GM19395 (cell line): ENCODE measurements around the gene ASB18.
"Not testable (repeated sequence)": the region's sequence is repeated elsewhere in the genome, so short reads cannot be mapped to it uniquely, and the experiment has no call there.

Source experiments
- ATAC-seq: cut with Tn5 transposase; IDR thresholded peaks from one replicate; pipeline ENCODE4 v1.9.1; 2021; ENCODE audit warnings: mild to moderate bottlenecking, moderate library complexity; ENCODE audit not compliant: unreplicated experiment

Gene ASB18

GRCh38 chr2:236286873-236287545 is 22.8 kb upstream of the ASB18 start:
- ATAC-seq: no peak

GRCh38 chr2:236284208-236284607 is 20.0 kb upstream of the ASB18 start:
- ATAC-seq: no peak

GRCh38 chr2:236282406-236282805 is 18.2 kb upstream of the ASB18 start:
- no peak for ATAC-seq

GRCh38 chr2:236281423-236281822 is 17.2 kb upstream of the ASB18 start:
- ATAC-seq: no peak

GRCh38 chr2:236273126-236273525 is 8.9 kb upstream of the ASB18 start:
- ATAC-seq: no peak

GRCh38 chr2:236271851-236272250 is 7.6 kb upstream of the ASB18 start:
- no peak for ATAC-seq

- not testable (repeated sequence) for ATAC-seq
Measured at GRCh38 chr2:236269876-236270275, 5.7 kb upstream of the ASB18 start.

GRCh38 chr2:236265675-236266074 is 1.5 kb upstream of the ASB18 start:
- ATAC-seq: no peak

GRCh38 chr2:236262238-236262637 is 2.0 kb downstream of the ASB18 start:
- ATAC-seq: no peak

- no peak for ATAC-seq
Measured at GRCh38 chr2:236261452-236261851, 2.8 kb downstream of the ASB18 start.

- ATAC-seq: no peak
Measured at GRCh38 chr2:236259371-236259770, 4.8 kb downstream of the ASB18 start.

- no peak for ATAC-seq
Measured at GRCh38 chr2:236257575-236257974, 6.6 kb downstream of the ASB18 start.

- no peak for ATAC-seq
Measured at GRCh38 chr2:236257136-236257535, 7.1 kb downstream of the ASB18 start.

- no peak for ATAC-seq
Measured at GRCh38 chr2:236256366-236256985, 7.7 kb downstream of the ASB18 start.

GRCh38 chr2:236254674-236255073 is 9.5 kb downstream of the ASB18 start:
- no peak for ATAC-seq

- no peak for ATAC-seq
Measured at GRCh38 chr2:236254001-236254400, 10.2 kb downstream of the ASB18 start.

- ATAC-seq: no peak
Measured at GRCh38 chr2:236252602-236253001, 11.6 kb downstream of the ASB18 start.

GRCh38 chr2:236250909-236251579 is 13.2 kb downstream of the ASB18 start:
- ATAC-seq: no peak

- no peak for ATAC-seq
Measured at GRCh38 chr2:236250286-236250685, 13.9 kb downstream of the ASB18 start.

- no peak for ATAC-seq
Measured at GRCh38 chr2:236249066-236249465, 15.1 kb downstream of the ASB18 start.

GRCh38 chr2:236246711-236247246 is 17.4 kb downstream of the ASB18 start:
- ATAC-seq: no peak

- ATAC-seq: no peak
Measured at GRCh38 chr2:236244256-236244655, 19.9 kb downstream of the ASB18 start.
